Mesendoderm (in vitro differentiated cells): Measurements from ENCODE around the gene FCGR3A.
"Not testable (repeated sequence)": the region's sequence is repeated elsewhere in the genome, so short reads cannot be mapped to it uniquely, and the experiment has no call there.

Source experiments
- DNase-seq: peaks from one replicate; pipeline ENCODE4 v3.0.0; 2013
- H2AK5ac ChIP-seq: 2 replicates; pipeline ENCODE4 v1.6.1; 2013; ENCODE audit warnings: low read length, inconsistent platforms
- H2BK120ac ChIP-seq: 2 replicates; pipeline ENCODE4 v1.6.1; 2013; ENCODE audit warnings: low read depth, mild to moderate bottlenecking, low read length, moderate library complexity, mixed read lengths
- H2BK15ac ChIP-seq: replicated peaks from 2 replicates; pipeline ENCODE4 v1.6.1; 2013; ENCODE audit warnings: low read depth, mild to moderate bottlenecking, moderate library complexity
- H2BK5ac ChIP-seq: 2 replicates; pipeline ENCODE4 v1.6.1; 2013; ENCODE audit warnings: low read length, inconsistent platforms
- H3K18ac ChIP-seq: 2 replicates; pipeline ENCODE4 v1.6.1; 2013; ENCODE audit warnings: mild to moderate bottlenecking, low read length, mixed read lengths
- H3K23ac ChIP-seq: one replicate; pipeline ENCODE4 v1.6.1; 2013; ENCODE audit warnings: low read length
- H3K27ac ChIP-seq: 2 replicates; pipeline ENCODE4 v1.5.1; 2013; ENCODE audit warnings: low read depth, mild to moderate bottlenecking, inconsistent platforms, low read length, moderate library complexity
- H3K27me3 ChIP-seq: 2 replicates; pipeline ENCODE4 v1.6.1; 2013; ENCODE audit warnings: low read length, control low read depth, mild to moderate bottlenecking, inconsistent platforms; ENCODE audit not compliant: insufficient read depth, poor library complexity
- H3K36me3 ChIP-seq: 2 replicates; pipeline ENCODE4 v1.6.1; 2013; ENCODE audit warnings: low read length, inconsistent platforms; ENCODE audit not compliant: control insufficient read depth, insufficient read depth
- H3K4ac ChIP-seq: one replicate; pipeline ENCODE4 v1.6.1; 2013; ENCODE audit warnings: low read depth, mild to moderate bottlenecking, low read length, moderate library complexity
- H3K4me1 ChIP-seq: 2 replicates; pipeline ENCODE4 v1.6.1; 2013; ENCODE audit warnings: low read depth, low read length, inconsistent platforms; ENCODE audit not compliant: control insufficient read depth
- H3K4me2 ChIP-seq: 2 replicates; pipeline ENCODE4 v1.6.1; 2013; ENCODE audit warnings: low read length
- H3K4me3 ChIP-seq: 2 replicates; pipeline ENCODE4 v1.5.1; 2013; ENCODE audit warnings: mild to moderate bottlenecking, low read length
- H3K56ac ChIP-seq: one replicate; pipeline ENCODE4 v1.6.1; 2013; ENCODE audit warnings: low read length
- H3K79me1 ChIP-seq: 2 replicates; pipeline ENCODE4 v1.6.1; 2013; ENCODE audit warnings: low read length, inconsistent platforms
- H3K79me2 ChIP-seq: 2 replicates; pipeline ENCODE4 v1.6.1; 2013; ENCODE audit warnings: mild to moderate bottlenecking, low read length; ENCODE audit not compliant: control insufficient read depth, insufficient read depth
- H3K9ac ChIP-seq: 2 replicates; pipeline ENCODE4 v1.6.1; 2013; ENCODE audit warnings: low read length, inconsistent platforms
- H4K5ac ChIP-seq: one replicate; pipeline ENCODE4 v1.6.1; 2013; ENCODE audit warnings: low read length
- H4K8ac ChIP-seq: one replicate; pipeline ENCODE4 v1.6.1; 2013; ENCODE audit warnings: low read depth, mild to moderate bottlenecking, control low read depth, low read length, moderate library complexity
- WGBS: extraction: QIAGEN DNeasy Blood & Tissue Kit; methylation state at CpG from one replicate; pipeline ENCODE4 v1.1.7; 2013; ENCODE audit warnings: low lambda C conversion rate, missing lambda C conversion rate; ENCODE audit not compliant: insufficient coverage; ENCODE audit errors: extremely low coverage; 5-methylcytosine and 5-hydroxymethylcytosine counted together

Gene FCGR3A

DNA sequence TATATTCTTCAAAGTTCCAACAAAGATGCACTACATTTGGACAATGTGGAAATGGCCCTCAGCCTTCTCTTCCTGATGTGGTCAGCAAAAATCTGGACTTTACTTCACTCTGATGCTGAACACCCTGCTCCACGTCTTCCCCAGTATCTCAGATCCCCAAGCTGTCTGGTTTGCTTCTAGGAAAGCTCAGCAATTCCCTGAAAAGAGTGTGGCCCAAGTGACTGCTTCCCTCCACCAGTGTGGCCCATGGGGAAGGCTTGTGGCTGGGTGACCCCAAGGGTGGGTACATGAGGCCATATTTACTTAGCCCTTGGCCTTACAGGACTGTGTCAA, 36.2 kb downstream of the FCGR3A start:
- H3K4me3 ChIP-seq, H3K79me1 ChIP-seq, H3K56ac ChIP-seq, H3K18ac ChIP-seq, H3K23ac ChIP-seq, H4K5ac ChIP-seq, H2AK5ac ChIP-seq, H3K4me1 ChIP-seq, H3K36me3 ChIP-seq, H3K79me2 ChIP-seq, H2BK120ac ChIP-seq, H4K8ac ChIP-seq, H3K4me2 ChIP-seq, H3K27me3 ChIP-seq, H3K9ac ChIP-seq, H3K4ac ChIP-seq, H2BK5ac ChIP-seq, H3K27ac ChIP-seq, DNase-seq, H2BK15ac ChIP-seq: not testable (repeated sequence)
- no CpG with 5 or more reads among the region's 1 CpG for WGBS

DNA sequence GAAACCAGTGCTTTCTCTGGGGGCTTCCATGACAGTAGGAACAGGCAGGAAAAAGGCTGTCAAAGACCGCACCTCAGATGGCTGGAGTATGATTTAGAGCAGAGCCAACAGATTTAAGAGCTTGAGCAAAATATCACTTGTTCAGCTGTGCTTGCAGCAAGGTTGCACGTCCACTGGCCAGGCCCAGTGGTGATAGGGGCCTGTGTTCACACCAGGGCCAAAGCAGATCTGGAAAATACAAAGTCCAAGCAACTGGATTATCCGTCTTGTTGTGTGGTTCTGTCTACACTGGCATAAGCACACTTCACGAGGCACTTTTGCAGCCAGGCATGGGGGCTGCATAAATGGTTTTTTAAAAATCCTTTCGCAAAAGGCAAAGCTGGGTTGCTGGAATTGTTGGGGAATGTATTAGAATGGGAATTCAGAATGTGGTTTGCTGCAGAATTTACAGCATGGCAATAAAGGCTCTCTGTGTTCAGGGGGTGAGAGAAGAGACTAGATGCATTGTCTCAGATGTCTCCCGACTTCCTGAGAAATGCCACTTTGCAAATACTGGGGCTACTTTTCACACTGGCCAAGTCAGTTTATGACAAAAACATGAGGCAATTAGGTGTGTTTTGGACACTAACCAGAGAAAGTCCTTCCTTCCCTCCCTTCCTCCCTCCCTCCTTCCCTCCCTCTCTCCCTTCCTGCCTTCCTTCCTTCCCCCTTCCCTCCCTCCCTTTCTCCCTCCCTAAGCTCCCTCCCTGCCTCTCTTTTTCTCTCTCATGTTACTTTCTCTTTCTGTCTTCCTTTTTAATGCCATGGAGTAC, 36.8 kb downstream of the FCGR3A start:
- H3K27ac ChIP-seq, H3K56ac ChIP-seq: not testable (repeated sequence)
- WGBS, result no CpG with 5 or more reads among the region's 6 CpGs

DNA sequence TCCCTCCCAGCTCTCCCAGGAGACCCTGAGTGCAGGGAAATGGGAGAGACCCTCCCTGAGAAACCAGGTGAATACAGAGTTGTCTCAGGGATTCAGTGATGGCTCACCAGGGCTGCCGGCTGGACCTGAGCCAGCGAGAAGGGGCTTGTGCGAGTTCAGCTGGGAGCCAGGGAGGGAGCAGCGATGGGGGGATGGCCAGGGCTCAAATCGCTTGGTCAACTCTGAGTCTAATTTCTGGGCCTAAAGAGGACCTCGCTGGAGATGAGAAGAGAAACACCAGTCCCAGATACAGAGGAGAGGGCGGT, 37.9 kb downstream of the FCGR3A start:
- WGBS, result no CpG with 5 or more reads among the region's 7 CpGs

More for the DNA sequence above, 36.8 kb downstream of the FCGR3A start:
- H2BK120ac ChIP-seq, H2BK5ac ChIP-seq, H2AK5ac ChIP-seq, H3K4me1 ChIP-seq, H3K9ac ChIP-seq, H3K79me1 ChIP-seq, H4K8ac ChIP-seq, H3K79me2 ChIP-seq, H3K4ac ChIP-seq, H3K4me3 ChIP-seq, H3K36me3 ChIP-seq, H2BK15ac ChIP-seq, H4K5ac ChIP-seq, H3K27me3 ChIP-seq, H3K4me2 ChIP-seq, H3K23ac ChIP-seq, DNase-seq, H3K18ac ChIP-seq: not testable (repeated sequence)

DNA sequence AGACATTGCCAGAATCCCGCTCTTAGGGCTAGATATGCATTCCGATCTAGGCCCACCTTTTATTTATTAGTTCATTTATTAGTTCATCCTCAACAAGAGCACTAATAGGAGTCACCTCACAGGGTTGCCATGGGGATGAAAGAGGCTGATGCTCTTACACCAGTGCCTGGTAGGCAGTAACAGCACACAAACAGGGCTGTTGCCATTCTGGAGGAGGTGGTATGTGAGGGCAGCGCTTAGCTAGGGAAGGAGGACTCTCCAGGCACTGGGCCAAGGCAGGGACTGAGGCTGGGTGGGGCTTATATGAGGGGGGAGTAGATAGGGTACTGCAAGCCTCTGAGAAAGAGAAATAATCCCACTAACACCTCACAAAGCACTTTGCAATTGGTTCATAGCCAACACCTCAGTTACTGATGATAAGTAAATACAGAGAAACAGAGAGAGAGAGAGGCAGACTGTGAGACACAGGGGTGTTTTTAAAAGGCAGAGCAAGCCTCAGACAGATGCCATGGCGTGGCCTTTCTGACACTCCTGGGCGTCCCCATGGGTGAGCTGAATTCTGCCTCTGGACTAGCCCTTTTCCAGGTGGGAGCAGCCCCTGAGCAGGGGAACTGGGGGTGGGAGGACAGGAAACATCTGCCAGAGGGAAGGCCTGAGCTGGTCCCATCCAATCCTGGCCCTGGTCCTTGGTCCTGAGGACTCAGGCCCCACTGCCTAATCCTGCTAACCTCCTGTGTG, 38.4 kb downstream of the FCGR3A start:
- H2BK15ac ChIP-seq, result no peak overlapping the region
- no peaks in the 10 kb centered on the region for H3K79me1 ChIP-seq
- no peak overlapping the region for H4K5ac ChIP-seq
- H3K4ac ChIP-seq, result no peak overlapping the region
- no peak overlapping the region for H2AK5ac ChIP-seq
- no CpG with 5 or more reads among the region's 5 CpGs for WGBS
- no peaks in the 10 kb centered on the region for H3K27me3 ChIP-seq
- H4K8ac ChIP-seq, result no peak overlapping the region
- no peaks in the 10 kb centered on the region for H3K36me3 ChIP-seq
- H3K27ac ChIP-seq, result no peak overlapping the region
- no peak overlapping the region for H3K4me3 ChIP-seq
- no peak overlapping the region for H3K23ac ChIP-seq
- no peak overlapping the region for H3K18ac ChIP-seq
- peak; percentile 16 for DNase-seq
- no peak overlapping the region for H3K9ac ChIP-seq
- no peak overlapping the region for H3K56ac ChIP-seq
- peaks cover 2% of the 10 kb centered on the region for H3K4me1 ChIP-seq
- H3K4me2 ChIP-seq, result no peak overlapping the region
- H2BK120ac ChIP-seq, result no peak overlapping the region
- no peak overlapping the region for H2BK5ac ChIP-seq
- H3K79me2 ChIP-seq, result no peaks in the 10 kb centered on the region

More for the DNA sequence above, 37.9 kb downstream of the FCGR3A start:
- no peak overlapping the region for H3K4me2 ChIP-seq
- H3K27me3 ChIP-seq, result no peaks in the 10 kb centered on the region
- no peaks in the 10 kb centered on the region for H3K79me2 ChIP-seq
- H3K18ac ChIP-seq, result no peak overlapping the region
- no peak overlapping the region for H3K4ac ChIP-seq
- H3K79me1 ChIP-seq, result no peaks in the 10 kb centered on the region
- no peak overlapping the region for H4K8ac ChIP-seq
- peaks cover under 1% of the 10 kb centered on the region for H3K4me1 ChIP-seq
- H2BK120ac ChIP-seq, result no peak overlapping the region
- no peaks in the 10 kb centered on the region for H3K36me3 ChIP-seq
- no peak overlapping the region for H2AK5ac ChIP-seq
- H2BK5ac ChIP-seq, result no peak overlapping the region
- no peak overlapping the region for H3K56ac ChIP-seq
- no peak overlapping the region for H2BK15ac ChIP-seq
- DNase-seq, result no peak
- no peak overlapping the region for H3K9ac ChIP-seq
- H3K4me3 ChIP-seq, result no peak overlapping the region
- no peak overlapping the region for H4K5ac ChIP-seq
- no peak overlapping the region for H3K27ac ChIP-seq
- no peak overlapping the region for H3K23ac ChIP-seq

DNA sequence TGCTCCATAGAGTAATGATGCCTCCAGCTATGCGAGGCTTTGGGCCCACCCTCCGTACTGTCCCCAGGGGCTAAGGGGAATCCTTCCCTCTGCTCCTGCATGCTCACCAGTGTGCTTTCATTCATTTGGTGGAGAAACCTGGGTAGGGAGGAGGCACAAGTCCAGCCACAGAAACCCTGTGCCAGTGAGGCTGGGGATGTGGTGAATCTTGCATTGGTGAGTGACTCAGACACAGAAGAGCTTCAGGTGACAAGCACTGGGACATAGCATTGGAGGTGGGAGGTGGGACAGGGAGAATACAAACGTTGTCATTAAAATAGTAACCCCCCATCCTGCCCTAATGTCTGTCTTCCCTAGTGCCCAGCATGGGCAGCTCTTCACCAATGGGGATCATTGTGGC, 39.1 kb downstream of the FCGR3A start:
- no peak overlapping the region for H3K18ac ChIP-seq
- H4K8ac ChIP-seq, result no peak overlapping the region
- peaks cover 2% of the 10 kb centered on the region for H3K4me1 ChIP-seq
- no peaks in the 10 kb centered on the region for H3K36me3 ChIP-seq
- H3K56ac ChIP-seq, result no peak overlapping the region
- no peak overlapping the region for H4K5ac ChIP-seq
- H3K4ac ChIP-seq, result no peak overlapping the region
- DNase-seq, result no peak
- H3K4me3 ChIP-seq, result no peak overlapping the region
- no peak overlapping the region for H3K27ac ChIP-seq
- H3K9ac ChIP-seq, result no peak overlapping the region
- no peak overlapping the region for H2BK15ac ChIP-seq
- no peaks in the 10 kb centered on the region for H3K79me2 ChIP-seq
- H2BK120ac ChIP-seq, result no peak overlapping the region
- H3K23ac ChIP-seq, result no peak overlapping the region
- H2BK5ac ChIP-seq, result no peak overlapping the region
- H3K79me1 ChIP-seq, result no peaks in the 10 kb centered on the region
- no CpG with 5 or more reads among the region's 3 CpGs for WGBS
- H2AK5ac ChIP-seq, result no peak overlapping the region
- no peaks in the 10 kb centered on the region for H3K27me3 ChIP-seq
- no peak overlapping the region for H3K4me2 ChIP-seq
